Measurements from ENCODE around the gene RIMS4. TPM values are rescaled to one million over a fixed set of nuclear protein-coding genes. Genes with fewer than 3 reads are reported as not detected.

The RIMS4 gene
- total RNA-seq, 1 experiment from 2014 or later = 16.3 TPM

- Mint-ChIP-seq H3K27ac (no peak overlapping the region), H3K4me1 (peaks cover 7 to 10% of the 10 kb centered on the region in 2 experiments), H3K27me3 (ENCODE audit: low read depth) (no peaks in the 10 kb centered on the region), H3K4me3 (no peak overlapping the region), H3K36me3 (ENCODE audit: insufficient read depth in 1 of 3, low read depth in 3 of 3) (no peaks in the 10 kb centered on the region), H3K9me3 (no peaks in the 10 kb centered on the region)
- Histone ChIP-seq H3K79me1 (ENCODE audit: insufficient read depth, low read depth, low read length, poor library complexity, severe bottlenecking) (no peaks in the 10 kb centered on the region), H4K91ac (ENCODE audit: insufficient read length, low read depth, low read length) (no peak overlapping the region), H4K8ac (replicated peaks; ENCODE audit: insufficient read length, low read depth, low read length) (no peak overlapping the region), H3K18ac (ENCODE audit: insufficient read length, low read depth, low read length) (no peak overlapping the region), H3K4ac (ENCODE audit: low read depth, low read length) (no peak overlapping the region), H3K4me1 (ENCODE audit: insufficient read depth, low read length) (no peaks in the 10 kb centered on the region), H3K27ac (ENCODE audit: insufficient read length, low read depth, low read length) (no peak overlapping the region), H2BK12ac (ENCODE audit: insufficient read length, low read depth, low read length) (no peak overlapping the region), H3K9me3 (ENCODE audit: control insufficient read depth, low read depth, low read length) (no peaks in the 10 kb centered on the region), H3K23me2 (ENCODE audit: insufficient read length, low read depth, low read length, poor library complexity, severe bottlenecking) (no peaks in the 10 kb centered on the region), H3K27me3 (ENCODE audit: insufficient read depth, low read length) (no peaks in the 10 kb centered on the region), H4K5ac (ENCODE audit: insufficient read length, low read depth, low read length) (no peak overlapping the region), H2BK15ac (ENCODE audit: low read depth, low read length) (no peak overlapping the region), H3K23ac (ENCODE audit: insufficient read length, low read depth, low read length) (no peak overlapping the region), H3K4me2 (ENCODE audit: insufficient read depth, insufficient read length, low read length) (no peak overlapping the region), H3K79me2 (ENCODE audit: insufficient read depth, low read length) (no peaks in the 10 kb centered on the region), H3K9ac (ENCODE audit: extremely low read depth, insufficient read length, low read length) (no peak overlapping the region), H3K56ac (ENCODE audit: insufficient read length, low read depth, low read length) (no peak overlapping the region), H3T11ph (ENCODE audit: low read length) (no peak overlapping the region), H2BK120ac (ENCODE audit: low read depth, low read length, poor library complexity, severe bottlenecking) (no peak overlapping the region), H4K20me1 (ENCODE audit: control insufficient read depth, insufficient read depth, insufficient read length) (no peaks in the 10 kb centered on the region), H2AFZ (ENCODE audit: low read length) (no peak overlapping the region), H2BK20ac (ENCODE audit: low read depth, low read length, poor library complexity, severe bottlenecking) (no peak overlapping the region), H2BK5ac (ENCODE audit: insufficient read length, low read length) (no peak overlapping the region), H2AK5ac (ENCODE audit: insufficient read length, low read length) (no peak overlapping the region), H3K14ac (ENCODE audit: insufficient read depth, low read length) (no peak overlapping the region)
- no peak for DNase-seq
- no CpG with 5 or more reads among the region's 1 CpG for WGBS (ENCODE audit: extremely low coverage, insufficient read length, low lambda C conversion rate)
- no peak for TF ChIP-seq CTCF (conservative IDR thresholded peaks at IDR 0.05)
Measured at GRCh38 chr20:44721785-44722054, 88.6 kb downstream of the RIMS4 start.

Data from H9 (cell line).